ENCODE measurements around the gene NOTCH1.

GRCh38 chr9:136536721-136537241 is 9.1 kb downstream of the NOTCH1 start:
- TF ChIP-seq ZNF468 (CRISPR knock-in tag; IDR thresholded peaks at IDR 0.05) (no peak), FIP1L1 (IDR thresholded peaks at IDR 0.05; ENCODE audit: borderline replicate concordance, insufficient read depth, low read depth, low read length) (no peak)
